ENCODE data around the gene SLC5A5.
A peak's percentile ranks its signal among the peaks of the same experiment; 100 is the strongest.
"Not testable (repeated sequence)": the region's sequence is repeated elsewhere in the genome, so short reads cannot be mapped to it uniquely, and the experiment has no call there.

SLC5A5 gene

GRCh38 chr19:17871032-17871877, 490 bp upstream of the SLC5A5 start:
- no peak for DNase-seq (ENCODE audit: low read depth)

GRCh38 chr19:17872251-17873001, 681 bp downstream of the SLC5A5 start:
- no peak for DNase-seq (ENCODE audit: low read depth)

- DNase-seq (ENCODE audit: low read depth) = no peak
Observed at GRCh38 chr19:17873786-17874757, 2.3 kb downstream of the SLC5A5 start.

GRCh38 chr19:17874758-17875135, 3.0 kb downstream of the SLC5A5 start:
- DNase-seq (ENCODE audit: low read depth) = no peak

- DNase-seq (ENCODE audit: low read depth) = no peak
Observed at GRCh38 chr19:17877696-17878095, 6.0 kb downstream of the SLC5A5 start.

- DNase-seq (ENCODE audit: low read depth) = no peak
Observed at GRCh38 chr19:17879466-17879865, 7.7 kb downstream of the SLC5A5 start.

- no peak for DNase-seq (ENCODE audit: low read depth)
Observed at GRCh38 chr19:17881701-17882100, 10.0 kb downstream of the SLC5A5 start.

- no peak for DNase-seq (ENCODE audit: low read depth)
Observed at GRCh38 chr19:17883627-17884410, 12.1 kb downstream of the SLC5A5 start.

- DNase-seq (ENCODE audit: low read depth) = no peak
Observed at GRCh38 chr19:17886515-17886914, 14.8 kb downstream of the SLC5A5 start.

GRCh38 chr19:17887221-17887620, 15.5 kb downstream of the SLC5A5 start:
- DNase-seq (ENCODE audit: low read depth) = not testable (repeated sequence)

- no peak for DNase-seq (ENCODE audit: low read depth)
Observed at GRCh38 chr19:17888260-17888659, 16.5 kb downstream of the SLC5A5 start.

GRCh38 chr19:17889609-17890214, 18.0 kb downstream of the SLC5A5 start:
- DNase-seq (ENCODE audit: low read depth) = no peak

- DNase-seq (ENCODE audit: low read depth) = no peak
Observed at GRCh38 chr19:17893766-17894165, 22.0 kb downstream of the SLC5A5 start.

GRCh38 chr19:17902701-17903100, 31.0 kb downstream of the SLC5A5 start:
- DNase-seq (ENCODE audit: low read depth) = peak; percentile 20

- no peak for DNase-seq (ENCODE audit: low read depth)
Observed at GRCh38 chr19:17908244-17908643, 36.5 kb downstream of the SLC5A5 start.

GRCh38 chr19:17909003-17909732, 37.4 kb downstream of the SLC5A5 start:
- no peak for DNase-seq (ENCODE audit: low read depth)

GRCh38 chr19:17910791-17911360, 39.1 kb downstream of the SLC5A5 start:
- DNase-seq (ENCODE audit: low read depth) = no peak

GRCh38 chr19:17915940-17916593, 44.3 kb downstream of the SLC5A5 start:
- DNase-seq (ENCODE audit: low read depth) = no peak

GRCh38 chr19:17918151-17918550, 46.4 kb downstream of the SLC5A5 start:
- not testable (repeated sequence) for DNase-seq (ENCODE audit: low read depth)
